ENCODE measurements around the gene CCR5AS.

Gene CCR5AS

DNA sequence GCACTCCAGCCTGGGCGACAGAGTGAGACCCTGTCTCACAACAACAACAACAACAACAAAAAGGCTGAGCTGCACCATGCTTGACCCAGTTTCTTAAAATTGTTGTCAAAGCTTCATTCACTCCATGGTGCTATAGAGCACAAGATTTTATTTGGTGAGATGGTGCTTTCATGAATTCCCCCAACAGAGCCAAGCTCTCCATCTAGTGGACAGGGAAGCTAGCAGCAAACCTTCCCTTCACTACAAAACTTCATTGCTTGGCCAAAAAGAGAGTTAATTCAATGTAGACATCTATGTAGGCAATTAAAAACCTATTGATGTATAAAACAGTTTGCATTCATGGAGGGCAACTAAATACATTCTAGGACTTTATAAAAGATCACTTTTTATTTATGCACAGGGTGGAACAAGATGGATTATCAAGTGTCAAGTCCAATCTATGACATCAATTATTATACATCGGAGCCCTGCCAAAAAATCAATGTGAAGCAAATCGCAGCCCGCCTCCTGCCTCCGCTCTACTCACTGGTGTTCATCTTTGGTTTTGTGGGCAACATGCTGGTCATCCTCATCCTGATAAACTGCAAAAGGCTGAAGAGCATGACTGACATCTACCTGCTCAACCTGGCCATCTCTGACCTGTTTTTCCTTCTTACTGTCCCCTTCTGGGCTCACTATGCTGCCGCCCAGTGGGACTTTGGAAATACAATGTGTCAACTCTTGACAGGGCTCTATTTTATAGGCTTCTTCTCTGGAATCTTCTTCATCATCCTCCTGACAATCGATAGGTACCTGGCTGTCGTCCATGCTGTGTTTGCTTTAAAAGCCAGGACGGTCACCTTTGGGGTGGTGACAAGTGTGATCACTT lies 34.1 kb downstream of the CCR5AS start:
- H3K4me1 ChIP-seq (ENCODE audit: low read length) = peaks cover 41% of the 10 kb centered on the region
- no peaks in the 10 kb centered on the region for H3K36me3 ChIP-seq (replicated peaks; ENCODE audit: low read depth, low read length)
- no peak overlapping the region for H3K27ac ChIP-seq (ENCODE audit: low read length)
- TF ChIP-seq EZH2phosphoT487 (IDR thresholded peaks at IDR 0.05; ENCODE audit: low read depth) = no peak
- TF ChIP-seq, protein P1, sequence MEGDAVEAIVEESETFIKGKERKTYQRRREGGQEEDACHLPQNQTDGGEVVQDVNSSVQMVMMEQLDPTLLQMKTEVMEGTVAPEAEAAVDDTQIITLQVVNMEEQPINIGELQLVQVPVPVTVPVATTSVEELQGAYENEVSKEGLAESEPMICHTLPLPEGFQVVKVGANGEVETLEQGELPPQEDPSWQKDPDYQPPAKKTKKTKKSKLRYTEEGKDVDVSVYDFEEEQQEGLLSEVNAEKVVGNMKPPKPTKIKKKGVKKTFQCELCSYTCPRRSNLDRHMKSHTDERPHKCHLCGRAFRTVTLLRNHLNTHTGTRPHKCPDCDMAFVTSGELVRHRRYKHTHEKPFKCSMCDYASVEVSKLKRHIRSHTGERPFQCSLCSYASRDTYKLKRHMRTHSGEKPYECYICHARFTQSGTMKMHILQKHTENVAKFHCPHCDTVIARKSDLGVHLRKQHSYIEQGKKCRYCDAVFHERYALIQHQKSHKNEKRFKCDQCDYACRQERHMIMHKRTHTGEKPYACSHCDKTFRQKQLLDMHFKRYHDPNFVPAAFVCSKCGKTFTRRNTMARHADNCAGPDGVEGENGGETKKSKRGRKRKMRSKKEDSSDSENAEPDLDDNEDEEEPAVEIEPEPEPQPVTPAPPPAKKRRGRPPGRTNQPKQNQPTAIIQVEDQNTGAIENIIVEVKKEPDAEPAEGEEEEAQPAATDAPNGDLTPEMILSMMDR (IDR thresholded peaks at IDR 0.05; ENCODE audit: low read depth, low read length) = peak; percentile 89
- H4K20me1 ChIP-seq (ENCODE audit: insufficient read depth, low read length) = no peaks in the 10 kb centered on the region; the same call in 1 of the 2 replicates
- H3K4me2 ChIP-seq (ENCODE audit: low read length) = no peak overlapping the region
- H3K9ac ChIP-seq (ENCODE audit: low read length) = no peak overlapping the region
- no peak overlapping the region for H2AFZ ChIP-seq (ENCODE audit: low read depth, low read length)
- no peaks in the 10 kb centered on the region for H3K79me2 ChIP-seq (ENCODE audit: low read length)
- H3K9me3 ChIP-seq (ENCODE audit: insufficient read depth, low read length) = no peaks in the 10 kb centered on the region
- no peak overlapping the region for H3K4me3 ChIP-seq (ENCODE audit: low read length)
- H3K27me3 ChIP-seq (ENCODE audit: low read depth, low read length) = peaks cover 68% of the 10 kb centered on the region

DNA sequence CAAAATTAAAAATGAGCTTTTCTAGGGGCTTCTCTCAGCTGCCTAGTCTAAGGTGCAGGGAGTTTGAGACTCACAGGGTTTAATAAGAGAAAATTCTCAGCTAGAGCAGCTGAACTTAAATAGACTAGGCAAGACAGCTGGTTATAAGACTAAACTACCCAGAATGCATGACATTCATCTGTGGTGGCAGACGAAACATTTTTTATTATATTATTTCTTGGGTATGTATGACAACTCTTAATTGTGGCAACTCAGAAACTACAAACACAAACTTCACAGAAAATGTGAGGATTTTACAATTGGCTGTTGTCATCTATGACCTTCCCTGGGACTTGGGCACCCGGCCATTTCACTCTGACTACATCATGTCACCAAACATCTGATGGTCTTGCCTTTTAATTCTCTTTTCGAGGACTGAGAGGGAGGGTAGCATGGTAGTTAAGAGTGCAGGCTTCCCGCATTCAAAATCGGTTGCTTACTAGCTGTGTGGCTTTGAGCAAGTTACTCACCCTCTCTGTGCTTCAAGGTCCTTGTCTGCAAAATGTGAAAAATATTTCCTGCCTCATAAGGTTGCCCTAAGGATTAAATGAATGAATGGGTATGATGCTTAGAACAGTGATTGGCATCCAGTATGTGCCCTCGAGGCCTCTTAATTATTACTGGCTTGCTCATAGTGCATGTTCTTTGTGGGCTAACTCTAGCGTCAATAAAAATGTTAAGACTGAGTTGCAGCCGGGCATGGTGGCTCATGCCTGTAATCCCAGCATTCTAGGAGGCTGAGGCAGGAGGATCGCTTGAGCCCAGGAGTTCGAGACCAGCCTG lies 35.1 kb downstream of the CCR5AS start:
- Histone ChIP-seq H3K27me3 (ENCODE audit: low read depth, low read length) (peaks cover 63% of the 10 kb centered on the region), H3K79me2 (ENCODE audit: low read length) (no peaks in the 10 kb centered on the region), H3K9me3 (ENCODE audit: insufficient read depth, low read length) (no peaks in the 10 kb centered on the region), H3K4me1 (ENCODE audit: low read length) (peaks cover 43% of the 10 kb centered on the region), H4K20me1 (ENCODE audit: insufficient read depth, low read length) (no peaks in the 10 kb centered on the region; the same call in 1 of the 2 replicates), H3K9ac (ENCODE audit: low read length) (no peak overlapping the region), H3K4me2 (ENCODE audit: low read length) (no peak overlapping the region), H2AFZ (ENCODE audit: low read depth, low read length) (no peak overlapping the region), H3K27ac (ENCODE audit: low read length) (no peak overlapping the region; the same call in 1 of the 2 replicates), H3K4me3 (ENCODE audit: low read length) (no peak overlapping the region), H3K36me3 (replicated peaks; ENCODE audit: low read depth, low read length) (no peaks in the 10 kb centered on the region)
- no peak for TF ChIP-seq EZH2phosphoT487 (IDR thresholded peaks at IDR 0.05; ENCODE audit: low read depth)
- TF ChIP-seq, protein P1 (IDR thresholded peaks at IDR 0.05; ENCODE audit: low read depth, low read length) = no peak

DNA sequence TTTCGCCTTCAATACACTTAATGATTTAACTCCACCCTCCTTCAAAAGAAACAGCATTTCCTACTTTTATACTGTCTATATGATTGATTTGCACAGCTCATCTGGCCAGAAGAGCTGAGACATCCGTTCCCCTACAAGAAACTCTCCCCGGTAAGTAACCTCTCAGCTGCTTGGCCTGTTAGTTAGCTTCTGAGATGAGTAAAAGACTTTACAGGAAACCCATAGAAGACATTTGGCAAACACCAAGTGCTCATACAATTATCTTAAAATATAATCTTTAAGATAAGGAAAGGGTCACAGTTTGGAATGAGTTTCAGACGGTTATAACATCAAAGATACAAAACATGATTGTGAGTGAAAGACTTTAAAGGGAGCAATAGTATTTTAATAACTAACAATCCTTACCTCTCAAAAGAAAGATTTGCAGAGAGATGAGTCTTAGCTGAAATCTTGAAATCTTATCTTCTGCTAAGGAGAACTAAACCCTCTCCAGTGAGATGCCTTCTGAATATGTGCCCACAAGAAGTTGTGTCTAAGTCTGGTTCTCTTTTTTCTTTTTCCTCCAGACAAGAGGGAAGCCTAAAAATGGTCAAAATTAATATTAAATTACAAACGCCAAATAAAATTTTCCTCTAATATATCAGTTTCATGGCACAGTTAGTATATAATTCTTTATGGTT lies 35.9 kb downstream of the CCR5AS start, which contains the start of gene CCR5:
Gene CCR5 (plus strand): TSS at position 108 of the 680 bp plus-strand sequence. CDS start 1,957 bp downstream, outside the sequence.
- Histone ChIP-seq H3K9ac (ENCODE audit: low read length) (peak within 1 kb of the TSS; percentile 27; the same call in 1 of the 2 replicates), H3K27ac (ENCODE audit: low read length) (peak within 1 kb of the TSS; percentile 53), H3K4me1 (ENCODE audit: low read length) (peaks cover 50% of the 10 kb centered on the region), H3K79me2 (ENCODE audit: low read length) (no peaks in the 10 kb centered on the region), H3K27me3 (ENCODE audit: low read depth, low read length) (peaks cover 63% of the 10 kb centered on the region), H3K4me2 (ENCODE audit: low read length) (peak within 1 kb of the TSS; percentile 77), H2AFZ (ENCODE audit: low read depth, low read length) (no peak within 1 kb of the TSS), H3K9me3 (ENCODE audit: insufficient read depth, low read length) (no peaks in the 10 kb centered on the region), H3K4me3 (ENCODE audit: low read length) (peak within 1 kb of the TSS; percentile 55), H3K36me3 (replicated peaks; ENCODE audit: low read depth, low read length) (no peaks in the 10 kb centered on the region), H4K20me1 (ENCODE audit: insufficient read depth, low read length) (no peaks in the 10 kb centered on the region; the same call in 1 of the 2 replicates)
- no peak; the same call in 1 of the 2 replicates for TF ChIP-seq EZH2phosphoT487 (IDR thresholded peaks at IDR 0.05; ENCODE audit: low read depth)
- TF ChIP-seq, protein P1 (IDR thresholded peaks at IDR 0.05; ENCODE audit: low read depth, low read length) = no peak

All from OCI-LY3 (cell line).